HepG2 (cell line): ENCODE measurements around the gene UBQLN1. TPM values are rescaled to one million over a fixed set of nuclear protein-coding genes. Genes with fewer than 3 reads are reported as not detected.

Source experiments
- ATAC-seq: fragments of 200-7000 bp; cut with Tn5 transposase; 3 replicates; pipeline ENCODE4 v1.9.1; 2020; ENCODE audit warnings: mild to moderate bottlenecking, moderate library complexity
- BruUV-seq: library from RNA; stranded (reverse); fragments of 400-500 nt; replicated peaks from 2 replicates; lab custom pipeline; 2021; lab: Mats Ljungman, UMichigan
- CTCF ChIA-PET: fragments of 300-600 bp; formaldehyde crosslinking; extraction: SDS; loops from one replicate; lab custom pipeline; 2021; ENCODE audit warnings: low total read pairs, inconsistent platforms, low intra/inter-chr PET ratio; lab: Yijun Ruan, JAX
- POLR2A ChIA-PET: fragments of 350-600 bp; sonication (Branson Sonifier 250); formaldehyde crosslinking; loops from one replicate; lab custom pipeline; 2020; ENCODE audit warnings: antibody characterized with exemption, inconsistent platforms; lab: Yijun Ruan, JAX
- DNase-seq: peaks from one replicate; pipeline ENCODE4 v3.0.0-alpha.2; 2015; ENCODE audit warnings: low spot score
- FAIRE-seq: peaks from 3 replicates; lab custom pipeline; 2011; peaks lifted over from hg19 to GRCh38; lab: Jason Lieb, UNC
- H2AFZ ChIP-seq: one replicate; pipeline ENCODE4 v1.6.1; 2011; ENCODE audit warnings: low read length, inconsistent platforms
- H3K27ac ChIP-seq: fragments of 300-600 bp; 3 replicates; pipeline ENCODE4 v1.8.0; 2011; ENCODE audit warnings: mixed run types, mild to moderate bottlenecking, mixed read lengths, low read length, inconsistent platforms; ENCODE audit not compliant: insufficient read depth; ENCODE audit errors: extremely low read length
- H3K27me3 ChIP-seq, 2 experiments: fragments of 200-600 bp in 1 of 2; 2 replicates in 1 of 2; 3 replicates in 1 of 2; pipeline versions ENCODE4 v1.6.0 to v1.8.0; 2011; ENCODE audit warnings: low read length in 2 of 2, mild to moderate bottlenecking in 2 of 2, moderate library complexity in 2 of 2, inconsistent platforms in 1 of 2; ENCODE audit not compliant: insufficient read depth in 2 of 2, control insufficient read depth in 1 of 2
- H3K36me3 ChIP-seq, 2 experiments: fragments of 200-600 bp in 1 of 2; replicated peaks in 1 of 2; 2 replicates in 1 of 2; 3 replicates in 1 of 2; pipeline versions ENCODE4 v1.5.1 to v1.8.0; 2011; ENCODE audit warnings: low read length in 2 of 2, inconsistent platforms in 1 of 2; ENCODE audit not compliant: insufficient read depth in 2 of 2, control insufficient read depth in 1 of 2
- H3K4me1 ChIP-seq: 2 replicates; pipeline ENCODE4 v1.5.1; 2012; ENCODE audit warnings: low read length, inconsistent platforms; ENCODE audit not compliant: insufficient read depth
- H3K4me2 ChIP-seq: 2 replicates; pipeline ENCODE4 v1.6.0; 2011; ENCODE audit warnings: low read depth, low read length, inconsistent platforms
- H3K4me3 ChIP-seq, 3 experiments: fragments of 200-600 bp in 1 of 3; sonication (generic), shearing (Covaris generic) in 1 of 3; replicated peaks in 1 of 3; 2 replicates each; pipeline ENCODE4 v1.5.1; 2011 to 2016; ENCODE audit warnings: low read length in 3 of 3, inconsistent platforms in 2 of 3, low read depth in 2 of 3, mild to moderate bottlenecking in 2 of 3, control low read depth in 1 of 3, mixed read lengths in 1 of 3; ENCODE audit not compliant: insufficient read depth in 1 of 3
- H3K79me2 ChIP-seq: one replicate; pipeline ENCODE4 v1.6.1; 2011; ENCODE audit warnings: low read length, inconsistent platforms; ENCODE audit not compliant: insufficient read depth
- H3K9ac ChIP-seq: 2 replicates; pipeline ENCODE4 v1.6.0; 2011; ENCODE audit warnings: mild to moderate bottlenecking, low read depth, low read length, inconsistent platforms; ENCODE audit not compliant: insufficient read depth
- H3K9me3 ChIP-seq: 2 replicates; pipeline ENCODE4 v1.5.1; 2012; ENCODE audit warnings: mild to moderate bottlenecking, low read length
- H4K20me1 ChIP-seq: 2 replicates; pipeline ENCODE4 v1.6.0; 2011; ENCODE audit warnings: inconsistent platforms, mild to moderate bottlenecking, low read length, moderate library complexity; ENCODE audit not compliant: insufficient read depth
- MAFF ChIP-seq: IDR thresholded peaks from 2 replicates; pipeline ENCODE4 v1.6.1; 2011; ENCODE audit warnings: low read depth, low read length, improper control_type of control experiment
- MAFK ChIP-seq, 2 experiments: IDR thresholded peaks in 1 of 2; conservative IDR thresholded peaks in 1 of 2; 2 replicates each; pipeline ENCODE4 v1.6.1; 2011; ENCODE audit warnings: improper control_type of control experiment in 2 of 2, low read length in 2 of 2
- NFRKB ChIP-seq: fragments of 450-650 bp; IDR thresholded peaks from 2 replicates; pipeline ENCODE4 v1.6.1; 2017
- YY1 ChIP-seq: IDR thresholded peaks from 2 replicates; pipeline ENCODE4 v1.6.1; 2011; ENCODE audit warnings: low read length, low read depth, moderate library complexity, mild to moderate bottlenecking; ENCODE audit not compliant: insufficient read depth, insufficient replicate concordance
- in situ Hi-C: cut with HindIII; loops from 2 replicates; pipeline ENCODE4 v1.10.0; 2017; ENCODE audit warnings: low pct_unique_long_range_greater_than_20kb; ENCODE audit not compliant: extremely low pct_ligation_motif_present
- intact Hi-C: fragments of 100-400 bp; cut with micrococcal nuclease; formaldehyde crosslinking; loops from one replicate; pipeline ENCODE4 v1.10.0; 2022; ENCODE audit not compliant: unreplicated experiment
- polyA plus RNA-seq, 8 experiments: library from polyadenylated mRNA; depleted of rRNA in 3 of 8; stranded (reverse) in 7 of 8; unstranded in 1 of 8; fragments of >200 nt; fragmentation: Illumina TruSeq in 4 of 8; extraction: Trizol in 4 of 8; gene quantifications; 2 replicates each; pipeline versions ENCODE4 v1.2.1 to v1.2.3, GENCODE V29; 2011 to 2016; ENCODE audit warnings: low read depth in 4 of 8, missing spikeins in 1 of 8, mixed read lengths in 1 of 8; ENCODE audit not compliant: insufficient read depth in 1 of 8
- total RNA-seq, 5 experiments: library from RNA; depleted of rRNA; stranded (reverse); fragments of >200 nt; fragmentation: Illumina TruSeq; extraction: Trizol; gene quantifications; 2 replicates each; pipeline ENCODE4 v1.2.3, GENCODE V29; 2016; ENCODE audit warnings: low read depth in 1 of 5

Gene UBQLN1
- total and polyA plus RNA-seq, 2 of the 13 experiments (the other 11 are each of a cell fraction or from before 2014, with no cell fraction given), result 78.1 to 83.8 TPM

GRCh38 chr9:83721509-83721908 is 13.8 kb upstream of the UBQLN1 start:
- H3K79me2 ChIP-seq, result no peaks in the 10 kb centered on the region
- peaks cover 9% of the 10 kb centered on the region; the same call in 1 of the 2 replicates for H3K4me1 ChIP-seq
- H4K20me1 ChIP-seq, result no peaks in the 10 kb centered on the region
- POLR2A ChIA-PET, result no interaction called here
- H3K27me3 ChIP-seq, result no peaks in the 10 kb centered on the region; a peak in 1 of 5 replicates
- no peaks in the 10 kb centered on the region for H3K36me3 ChIP-seq
- no peak overlapping the region for H3K4me3 ChIP-seq
- no peak for TF ChIP-seq NFRKB
- CTCF ChIA-PET, result no interaction called here
- no peak overlapping the region for H2AFZ ChIP-seq
- no peak overlapping the region for H3K9ac ChIP-seq
- ATAC-seq (peak; percentile 70), DNase-seq (no peak), FAIRE-seq (no peak)
- no TSS peak for BruUV-seq
- no peak overlapping the region for H3K4me2 ChIP-seq
- intact Hi-C loops (no loop called here), in situ Hi-C loops (no loop called here)
- peaks cover 8% of the 10 kb centered on the region for H3K9me3 ChIP-seq
- no peak overlapping the region for H3K27ac ChIP-seq

DNA sequence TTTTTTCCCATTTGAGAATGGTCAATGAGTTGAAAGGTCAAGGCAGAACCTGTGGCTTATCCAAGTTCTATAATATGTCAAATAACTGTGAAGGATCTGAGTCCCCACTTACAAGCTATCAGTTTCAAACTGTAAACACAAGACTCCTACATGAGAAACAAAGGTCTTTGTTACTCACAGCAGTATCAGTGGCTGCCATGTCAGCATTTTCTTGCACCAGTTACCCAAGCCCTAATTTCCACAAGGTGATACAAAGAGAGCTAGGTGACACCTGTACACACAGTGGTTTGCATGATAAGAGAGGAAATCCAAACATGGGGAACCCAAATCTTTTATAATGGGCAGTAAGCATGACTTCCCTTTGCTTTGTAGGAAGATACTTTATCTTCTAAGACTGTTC is 8.0 kb upstream of the UBQLN1 start:
- CTCF ChIA-PET, result no interaction called here
- TF ChIP-seq YY1 (no peak), MAFF (peak; percentile 94), MAFK (conservative IDR thresholded peaks at IDR 0.05 in 1 of 2, IDR thresholded peaks at IDR 0.05 in 1 of 2; ENCODE audit: low read length in 2 of 2) (peak; percentile 88 to 96)
- TF ChIP-seq, all 625 proteins: peak for 2
- POLR2A ChIA-PET, result no interaction called here
- no peak for ATAC-seq
- Histone ChIP-seq H3K4me1 (peaks cover under 1% of the 10 kb centered on the region; the same call in 1 of the 2 replicates), H3K9ac (no peak overlapping the region), H2AFZ (no peak overlapping the region), H3K36me3 (no peaks in the 10 kb centered on the region), H4K20me1 (no peaks in the 10 kb centered on the region), H3K4me3 (no peak overlapping the region), H3K79me2 (no peaks in the 10 kb centered on the region), H3K27ac (no peak overlapping the region), H3K27me3 (no peaks in the 10 kb centered on the region), H3K4me2 (no peak overlapping the region), H3K9me3 (peaks cover 7% of the 10 kb centered on the region)
- intact Hi-C loops (no loop called here), in situ Hi-C loops (no loop called here)
- no TSS peak for BruUV-seq
- FAIRE-seq, result no peak
- DNase-seq, result no peak
